ENCODE measurements around the gene TMEM242.
A peak's percentile ranks its signal among the peaks of the same experiment; 100 is the strongest.

TMEM242 gene

GRCh38 chr6:157287247-157287850, 36.0 kb downstream of the TMEM242 start:
- DNase-seq, result no peak

GRCh38 chr6:157285422-157285779, 37.9 kb downstream of the TMEM242 start:
- DNase-seq, result no peak

GRCh38 chr6:157284738-157285421, 38.4 kb downstream of the TMEM242 start:
- no peak for DNase-seq

- no peak for DNase-seq
Observed at GRCh38 chr6:157283900-157284737, 39.2 kb downstream of the TMEM242 start.

- DNase-seq, result no peak
Observed at GRCh38 chr6:157283330-157283898, 39.9 kb downstream of the TMEM242 start.

- no peak for DNase-seq
Observed at GRCh38 chr6:157282284-157282683, 41.0 kb downstream of the TMEM242 start.

- no peak for DNase-seq
Observed at GRCh38 chr6:157281570-157281969, 41.7 kb downstream of the TMEM242 start.

GRCh38 chr6:157280947-157281346, 42.4 kb downstream of the TMEM242 start:
- DNase-seq, result no peak

- DNase-seq, result no peak
Observed at GRCh38 chr6:157280157-157280556, 43.2 kb downstream of the TMEM242 start.

- no peak for DNase-seq
Observed at GRCh38 chr6:157278171-157278570, 45.1 kb downstream of the TMEM242 start.

- no peak for DNase-seq
Observed at GRCh38 chr6:157276731-157277130, 46.6 kb downstream of the TMEM242 start.

- DNase-seq, result no peak
Observed at GRCh38 chr6:157276134-157276532, 47.2 kb downstream of the TMEM242 start.

GRCh38 chr6:157274471-157275226, 48.7 kb downstream of the TMEM242 start:
- peak; percentile 84 for DNase-seq

GRCh38 chr6:157273756-157274470, 49.4 kb downstream of the TMEM242 start:
- DNase-seq, result peak; percentile 77

- peak; percentile 45 for DNase-seq
Observed at GRCh38 chr6:157272866-157273755, 50.2 kb downstream of the TMEM242 start.

GRCh38 chr6:157272372-157272771, 50.9 kb downstream of the TMEM242 start:
- no peak for DNase-seq

GRCh38 chr6:157271911-157272310, 51.4 kb downstream of the TMEM242 start:
- DNase-seq, result no peak

- no peak for DNase-seq
Observed at GRCh38 chr6:157271441-157271840, 51.9 kb downstream of the TMEM242 start.

GRCh38 chr6:157270916-157271315, 52.4 kb downstream of the TMEM242 start:
- no peak for DNase-seq

- no peak for DNase-seq
Observed at GRCh38 chr6:157270308-157270707, 53.0 kb downstream of the TMEM242 start.

- DNase-seq, result no peak
Observed at GRCh38 chr6:157269261-157269794, 54.0 kb downstream of the TMEM242 start.

Measured in CD4-positive, alpha-beta T cell treated with Interleukin-12 subunit alpha and Interleukin-12 subunit beta, for 1 hour (primary cell).